OCI-LY1 (cell line): ENCODE results near the gene EVI5L.

ENCODE experiments used
- H2AFZ ChIP-seq: fragments of 200-600 bp; sonication (generic), shearing (Covaris generic); 2 replicates; pipeline ENCODE4 v1.6.0; 2014; ENCODE audit warnings: antibody characterized with exemption, mild to moderate bottlenecking, low read length
- H3F3A ChIP-seq: fragments of 200-600 bp; sonication (generic), shearing (Covaris generic); 2 replicates; pipeline ENCODE4 v1.6.0; 2014; ENCODE audit warnings: mild to moderate bottlenecking, antibody characterized with exemption, low read length, moderate library complexity; ENCODE audit not compliant: insufficient read depth
- H3K27ac ChIP-seq: fragments of 200-600 bp; sonication (generic); 2 replicates; pipeline ENCODE4 v1.5.1; 2014; ENCODE audit warnings: low read length, mixed run types, mild to moderate bottlenecking, low read depth; ENCODE audit not compliant: poor library complexity, severe bottlenecking
- H3K27me3 ChIP-seq: fragments of 200-600 bp; sonication (generic); 2 replicates; pipeline ENCODE4 v1.6.0; 2014; ENCODE audit warnings: antibody characterized with exemption, mild to moderate bottlenecking, low read length, moderate library complexity; ENCODE audit not compliant: insufficient read depth
- H3K36me3 ChIP-seq: fragments of 200-600 bp; sonication (generic); 2 replicates; pipeline ENCODE4 v1.6.1; 2014; ENCODE audit warnings: mild to moderate bottlenecking, antibody characterized with exemption, low read length, moderate library complexity, mixed read lengths; ENCODE audit not compliant: insufficient read depth
- H3K4me1 ChIP-seq: fragments of 200-600 bp; sonication (generic); 2 replicates; pipeline ENCODE4 v1.5.1; 2014; ENCODE audit warnings: mild to moderate bottlenecking, low read length, moderate library complexity; ENCODE audit not compliant: insufficient read depth, severe bottlenecking
- H3K4me2 ChIP-seq: fragments of 200-600 bp; sonication (generic), shearing (Covaris generic); 2 replicates; pipeline ENCODE4 v1.6.1; 2014; ENCODE audit warnings: low read length
- H3K4me3 ChIP-seq: fragments of 200-600 bp; sonication (generic); 2 replicates; pipeline ENCODE4 v1.5.1; 2014; ENCODE audit warnings: low read length, low read depth, mild to moderate bottlenecking, mixed read lengths; ENCODE audit not compliant: poor library complexity, severe bottlenecking
- H3K79me2 ChIP-seq: fragments of 200-600 bp; shearing (Covaris generic); 2 replicates; pipeline ENCODE4 v1.6.1; 2016; ENCODE audit warnings: mixed run types, low read length, mixed read lengths; ENCODE audit not compliant: insufficient read depth
- H3K9ac ChIP-seq: fragments of 200-600 bp; sonication (generic), shearing (Covaris generic); 2 replicates; pipeline ENCODE4 v1.6.1; 2014; ENCODE audit warnings: mild to moderate bottlenecking, low read length, mixed read lengths
- H3K9me2 ChIP-seq: fragments of 200-600 bp; sonication (generic), shearing (Covaris generic); 2 replicates; pipeline ENCODE4 v1.6.1; 2014; ENCODE audit warnings: low read depth, mild to moderate bottlenecking, low read length, mixed read lengths
- H3K9me3 ChIP-seq: fragments of 200-600 bp; shearing (Covaris generic); 2 replicates; pipeline ENCODE4 v1.6.1; 2014; ENCODE audit warnings: low read length, mixed read lengths
- H4K20me1 ChIP-seq: fragments of 200-600 bp; sonication (generic), shearing (Covaris generic); 2 replicates; pipeline ENCODE4 v1.6.0; 2016; ENCODE audit warnings: mild to moderate bottlenecking, low read length; ENCODE audit not compliant: insufficient read depth
- EZH2 ChIP-seq: fragments of 200-600 bp; sonication (generic), shearing (Covaris generic); IDR thresholded peaks from 2 replicates; pipeline ENCODE4 v1.8.0; 2017; ENCODE audit warnings: borderline replicate concordance, mixed run types, mild to moderate bottlenecking, antibody characterized with exemption, low read length, moderate library complexity, mixed read lengths
- TF ChIP-seq, protein P1 (sequence below): fragments of 200-600 bp; sonication (generic), shearing (Covaris generic); IDR thresholded peaks from 2 replicates; pipeline ENCODE4 v1.5.1; 2017; ENCODE audit warnings: mild to moderate bottlenecking, antibody characterized with exemption, low read length, moderate library complexity, mixed read lengths

EVI5L gene

DNA sequence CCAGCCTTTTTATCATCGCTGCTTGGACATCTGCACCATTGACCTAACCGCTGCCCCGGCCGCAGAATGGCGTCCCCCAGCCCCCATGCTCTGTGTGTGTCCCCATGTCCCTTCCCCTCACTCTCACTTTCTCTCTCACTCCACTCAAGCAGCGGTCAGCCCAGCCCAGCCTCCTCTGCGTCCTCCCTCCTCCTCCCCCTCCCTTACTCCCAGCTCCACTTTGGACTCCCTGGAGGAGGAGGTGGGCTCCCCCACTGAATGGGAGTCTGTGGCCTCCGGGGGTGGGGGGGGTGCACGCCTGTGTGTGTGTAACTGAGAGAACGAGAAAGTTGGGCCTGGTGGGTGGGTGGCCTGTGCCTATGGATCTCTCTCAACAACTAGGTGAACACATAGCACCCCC, 75.8 kb downstream of the EVI5L start:
- Histone ChIP-seq H3K27ac (no peak overlapping the region), H3K9ac (no peak overlapping the region), H3K4me3 (no peak overlapping the region), H3K4me1 (peaks cover 22% of the 10 kb centered on the region), H3K9me2 (no peaks in the 10 kb centered on the region), H3F3A (no peaks in the 10 kb centered on the region), H3K36me3 (peaks cover 18% of the 10 kb centered on the region), H3K79me2 (peaks cover 9% of the 10 kb centered on the region), H3K9me3 (no peaks in the 10 kb centered on the region), H3K27me3 (no peaks in the 10 kb centered on the region), H3K4me2 (no peak overlapping the region), H4K20me1 (no peaks in the 10 kb centered on the region), H2AFZ (no peak overlapping the region)
- TF ChIP-seq EZH2, result no peak
- TF ChIP-seq, protein P1, sequence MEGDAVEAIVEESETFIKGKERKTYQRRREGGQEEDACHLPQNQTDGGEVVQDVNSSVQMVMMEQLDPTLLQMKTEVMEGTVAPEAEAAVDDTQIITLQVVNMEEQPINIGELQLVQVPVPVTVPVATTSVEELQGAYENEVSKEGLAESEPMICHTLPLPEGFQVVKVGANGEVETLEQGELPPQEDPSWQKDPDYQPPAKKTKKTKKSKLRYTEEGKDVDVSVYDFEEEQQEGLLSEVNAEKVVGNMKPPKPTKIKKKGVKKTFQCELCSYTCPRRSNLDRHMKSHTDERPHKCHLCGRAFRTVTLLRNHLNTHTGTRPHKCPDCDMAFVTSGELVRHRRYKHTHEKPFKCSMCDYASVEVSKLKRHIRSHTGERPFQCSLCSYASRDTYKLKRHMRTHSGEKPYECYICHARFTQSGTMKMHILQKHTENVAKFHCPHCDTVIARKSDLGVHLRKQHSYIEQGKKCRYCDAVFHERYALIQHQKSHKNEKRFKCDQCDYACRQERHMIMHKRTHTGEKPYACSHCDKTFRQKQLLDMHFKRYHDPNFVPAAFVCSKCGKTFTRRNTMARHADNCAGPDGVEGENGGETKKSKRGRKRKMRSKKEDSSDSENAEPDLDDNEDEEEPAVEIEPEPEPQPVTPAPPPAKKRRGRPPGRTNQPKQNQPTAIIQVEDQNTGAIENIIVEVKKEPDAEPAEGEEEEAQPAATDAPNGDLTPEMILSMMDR, result no peak

DNA sequence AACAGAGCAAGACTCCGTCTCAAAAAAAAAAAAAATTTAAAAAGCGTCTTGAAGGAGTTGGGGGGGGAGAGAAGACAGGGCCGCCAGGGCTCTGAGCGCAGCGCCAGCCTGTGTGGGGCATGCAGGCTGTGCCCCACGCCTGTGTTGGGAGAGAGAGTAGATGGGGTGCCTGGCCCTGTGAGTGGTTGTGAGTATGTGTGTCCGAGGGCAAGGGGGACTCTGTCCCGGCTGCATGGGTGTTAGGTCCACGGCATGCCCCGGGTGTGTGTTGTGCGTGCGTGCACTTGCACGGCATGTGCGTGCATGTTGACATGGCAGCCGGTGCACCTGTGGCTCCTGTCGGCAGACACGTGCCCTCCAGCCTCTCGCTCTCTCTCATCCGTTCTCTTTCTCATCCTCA, 77.1 kb downstream of the EVI5L start:
- no peaks in the 10 kb centered on the region for H3K27me3 ChIP-seq
- H3K9me2 ChIP-seq, result no peaks in the 10 kb centered on the region
- peaks cover 31% of the 10 kb centered on the region for H3K36me3 ChIP-seq
- no peak overlapping the region for H2AFZ ChIP-seq
- H3K79me2 ChIP-seq, result peaks cover 9% of the 10 kb centered on the region
- no peak overlapping the region for H3K4me3 ChIP-seq
- no peaks in the 10 kb centered on the region for H4K20me1 ChIP-seq
- H3K9ac ChIP-seq, result no peak overlapping the region
- TF ChIP-seq, protein P1, result no peak
- TF ChIP-seq EZH2, result no peak
- H3F3A ChIP-seq, result no peaks in the 10 kb centered on the region
- H3K4me1 ChIP-seq, result peaks cover 22% of the 10 kb centered on the region
- no peak overlapping the region for H3K27ac ChIP-seq
- no peak overlapping the region for H3K4me2 ChIP-seq
- no peaks in the 10 kb centered on the region for H3K9me3 ChIP-seq

DNA sequence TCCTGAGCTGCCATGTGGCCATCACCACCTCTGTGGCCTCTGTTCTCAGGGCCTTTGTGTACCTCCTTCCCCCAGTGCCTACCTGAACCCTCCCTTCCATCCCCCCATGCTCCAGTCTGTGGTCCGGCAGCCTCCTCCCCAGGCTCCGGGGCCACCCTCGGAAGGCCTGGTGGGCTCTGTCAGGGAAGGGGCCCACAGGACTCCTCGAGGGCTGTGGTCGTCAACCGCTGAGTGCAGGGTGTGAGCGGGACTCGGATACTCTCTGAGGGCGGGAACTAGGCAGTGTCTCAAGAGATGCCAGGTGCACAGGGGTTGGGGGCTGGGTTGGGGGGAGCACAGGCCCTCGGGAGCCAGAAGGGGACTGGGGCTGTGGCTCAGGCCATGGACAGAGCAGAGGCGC, 77.5 kb downstream of the EVI5L start:
- H3K9ac ChIP-seq, result no peak overlapping the region
- no peaks in the 10 kb centered on the region for H3K9me3 ChIP-seq
- H3K4me2 ChIP-seq, result no peak overlapping the region
- H3K27me3 ChIP-seq, result no peaks in the 10 kb centered on the region
- no peaks in the 10 kb centered on the region for H3F3A ChIP-seq
- no peaks in the 10 kb centered on the region for H3K9me2 ChIP-seq
- H3K36me3 ChIP-seq, result peaks cover 32% of the 10 kb centered on the region
- H3K4me1 ChIP-seq, result peaks cover 20% of the 10 kb centered on the region
- no peak overlapping the region for H3K27ac ChIP-seq
- H4K20me1 ChIP-seq, result no peaks in the 10 kb centered on the region
- H2AFZ ChIP-seq, result no peak overlapping the region
- H3K79me2 ChIP-seq, result peaks cover 9% of the 10 kb centered on the region
- TF ChIP-seq, protein P1, result no peak
- no peak for TF ChIP-seq EZH2
- H3K4me3 ChIP-seq, result no peak overlapping the region
